Liver (tissue), 9 donors: Measurements from ENCODE around the gene BPTF. TPM values are rescaled to one million over a fixed set of nuclear protein-coding genes. Genes with fewer than 3 reads are reported as not detected.

ENCODE experiments used
- DNase-seq: peaks from one replicate; pipeline ENCODE4 v3.0.0-alpha.2; 2017; ENCODE audit warnings: low spot score
- H3K27ac ChIP-seq, 2 donors: one replicate each; pipeline ENCODE4 v1.7.0; 2013; ENCODE audit warnings: inconsistent platforms in 2 of 2, low read length in 2 of 2, control low read depth in 1 of 2, low read depth in 1 of 2, mild to moderate bottlenecking in 1 of 2
- H3K27me3 ChIP-seq, 4 donors: one replicate each; pipeline versions ENCODE4 v1.6.1 to v1.7.0; 2013; ENCODE audit warnings: low read length in 3 of 4, inconsistent platforms in 1 of 4, mild to moderate bottlenecking in 1 of 4, moderate library complexity in 1 of 4; ENCODE audit not compliant: control insufficient read depth in 4 of 4, insufficient read depth in 4 of 4
- H3K36me3 ChIP-seq, 4 donors: one replicate each; pipeline versions ENCODE4 v1.6.1 to v1.7.0; 2013; ENCODE audit warnings: low read length in 3 of 4, mild to moderate bottlenecking in 3 of 4, low read depth in 1 of 4, moderate library complexity in 1 of 4; ENCODE audit not compliant: control insufficient read depth in 4 of 4, insufficient read depth in 3 of 4
- H3K4me1 ChIP-seq, 4 donors: one replicate each; pipeline versions ENCODE4 v1.6.1 to v1.7.0; 2013; ENCODE audit warnings: low read length in 3 of 4, mild to moderate bottlenecking in 3 of 4, moderate library complexity in 1 of 4; ENCODE audit not compliant: control insufficient read depth in 4 of 4, insufficient read depth in 4 of 4
- H3K4me3 ChIP-seq, 3 donors: one replicate each; pipeline versions ENCODE4 v1.6.1 to v1.7.0; 2013; ENCODE audit warnings: low read length in 3 of 3, control low read depth in 1 of 3, low read depth in 1 of 3, mild to moderate bottlenecking in 1 of 3
- H3K9ac ChIP-seq, 2 donors: one replicate each; pipeline ENCODE4 v1.7.0; 2013; ENCODE audit warnings: low read length in 2 of 2, mild to moderate bottlenecking in 2 of 2, moderate library complexity in 2 of 2, control low read depth in 1 of 2, low read depth in 1 of 2
- H3K9me3 ChIP-seq, 4 donors: one replicate each; pipeline versions ENCODE4 v1.6.1 to v1.7.0; 2013; ENCODE audit warnings: low read length in 3 of 4; ENCODE audit not compliant: control insufficient read depth in 4 of 4
- EGR1 ChIP-seq, 2 donors: IDR thresholded peaks; 2 replicates each; pipeline ENCODE4 v1.6.1; 2016 to 2018; ENCODE audit warnings: antibody characterized with exemption in 2 of 2, low read depth in 2 of 2
- FOXA1 ChIP-seq: IDR thresholded peaks from 2 replicates; pipeline ENCODE4 v1.6.1; 2016; ENCODE audit warnings: antibody characterized with exemption
- FOXA2 ChIP-seq: IDR thresholded peaks from 2 replicates; pipeline ENCODE4 v1.6.1; 2016; ENCODE audit warnings: antibody characterized with exemption
- GABPA ChIP-seq, 2 donors: IDR thresholded peaks in 1 of 2; conservative IDR thresholded peaks in 1 of 2; 2 replicates each; pipeline ENCODE4 v1.6.1; 2016; ENCODE audit warnings: antibody characterized with exemption in 2 of 2, mild to moderate bottlenecking in 1 of 2, moderate library complexity in 1 of 2
- HNF4A ChIP-seq, 2 donors: conservative IDR thresholded peaks; 2 replicates each; pipeline ENCODE4 v1.6.1; 2016; ENCODE audit warnings: antibody characterized with exemption in 2 of 2, mild to moderate bottlenecking in 2 of 2
- JUND ChIP-seq, 2 donors: IDR thresholded peaks; 2 replicates each; pipeline ENCODE4 v1.6.1; 2016; ENCODE audit warnings: antibody characterized with exemption in 2 of 2
- NR2F2 ChIP-seq: IDR thresholded peaks from 2 replicates; pipeline ENCODE4 v1.6.1; 2016; ENCODE audit warnings: antibody characterized with exemption
- RAD21 ChIP-seq, 2 donors: IDR thresholded peaks; 2 replicates each; pipeline ENCODE4 v1.6.1; 2016; ENCODE audit warnings: antibody characterized with exemption in 2 of 2, mild to moderate bottlenecking in 2 of 2
- RXRA ChIP-seq, 2 donors: IDR thresholded peaks; 2 replicates each; pipeline ENCODE4 v1.6.1; 2017 to 2018; ENCODE audit warnings: antibody characterized with exemption in 2 of 2, mild to moderate bottlenecking in 1 of 2
- TAF1 ChIP-seq: conservative IDR thresholded peaks from 2 replicates; pipeline ENCODE4 v1.6.1; 2016; ENCODE audit warnings: antibody characterized with exemption, mild to moderate bottlenecking
- YY1 ChIP-seq: IDR thresholded peaks from 2 replicates; pipeline ENCODE4 v1.6.1; 2016; ENCODE audit warnings: antibody characterized with exemption, mild to moderate bottlenecking
- WGBS: extraction: QIAGEN DNeasy Blood & Tissue Kit; methylation state at CpG from one replicate; pipeline ENCODE4 v1.1.7; 2013; 5-methylcytosine and 5-hydroxymethylcytosine counted together
- polyA plus RNA-seq, 2 donors: library from polyadenylated mRNA; stranded (reverse) in 1 of 2; unstranded in 1 of 2; fragments of 200-250 nt in 1 of 2; fragments of >200 nt in 1 of 2; fragmentation: Nextera tagmentation in 1 of 2; extraction: Ambion mirVana in 1 of 2; gene quantifications; one replicate each; pipeline versions ENCODE4 v1.2.1 to v1.2.3, GENCODE V29; 2013 to 2015
- total RNA-seq, 2 donors: library from RNA; depleted of rRNA; stranded (reverse); fragments of >200 nt; gene quantifications; one replicate each; pipeline ENCODE4 v1.2.3, GENCODE V29; 2014
- TF ChIP-seq, protein P1 (sequence below): IDR thresholded peaks from 2 replicates; pipeline ENCODE4 v1.6.1; 2016; ENCODE audit warnings: antibody characterized with exemption, mild to moderate bottlenecking
- TF ChIP-seq, protein P2 (sequence below): IDR thresholded peaks from 2 replicates; pipeline ENCODE4 v1.6.1; 2016; ENCODE audit warnings: antibody characterized with exemption
- TF ChIP-seq, protein P3 (sequence below): IDR thresholded peaks from 2 replicates; pipeline ENCODE4 v1.6.1; 2016; ENCODE audit warnings: antibody characterized with exemption
- TF ChIP-seq, protein P4 (sequence below): IDR thresholded peaks from 2 replicates; pipeline ENCODE4 v1.6.1; 2016; ENCODE audit warnings: antibody characterized with exemption
- TF ChIP-seq, protein P5 (sequence below): fragments of 150-350 bp; IDR thresholded peaks from 2 replicates; pipeline ENCODE4 v1.5.1; 2017; ENCODE audit warnings: improper control_type of control experiment, low read depth, low read length; ENCODE audit not compliant: missing input control
- donor health status: healthy.
- donor health status: healthy.
- donor health status: healthy.
- donor health status: healthy.
- donor health status: healthy.

The BPTF gene
- total and polyA plus RNA-seq, 4 donors, result 8.1 to 51.7 (median 29.5) TPM

DNA sequence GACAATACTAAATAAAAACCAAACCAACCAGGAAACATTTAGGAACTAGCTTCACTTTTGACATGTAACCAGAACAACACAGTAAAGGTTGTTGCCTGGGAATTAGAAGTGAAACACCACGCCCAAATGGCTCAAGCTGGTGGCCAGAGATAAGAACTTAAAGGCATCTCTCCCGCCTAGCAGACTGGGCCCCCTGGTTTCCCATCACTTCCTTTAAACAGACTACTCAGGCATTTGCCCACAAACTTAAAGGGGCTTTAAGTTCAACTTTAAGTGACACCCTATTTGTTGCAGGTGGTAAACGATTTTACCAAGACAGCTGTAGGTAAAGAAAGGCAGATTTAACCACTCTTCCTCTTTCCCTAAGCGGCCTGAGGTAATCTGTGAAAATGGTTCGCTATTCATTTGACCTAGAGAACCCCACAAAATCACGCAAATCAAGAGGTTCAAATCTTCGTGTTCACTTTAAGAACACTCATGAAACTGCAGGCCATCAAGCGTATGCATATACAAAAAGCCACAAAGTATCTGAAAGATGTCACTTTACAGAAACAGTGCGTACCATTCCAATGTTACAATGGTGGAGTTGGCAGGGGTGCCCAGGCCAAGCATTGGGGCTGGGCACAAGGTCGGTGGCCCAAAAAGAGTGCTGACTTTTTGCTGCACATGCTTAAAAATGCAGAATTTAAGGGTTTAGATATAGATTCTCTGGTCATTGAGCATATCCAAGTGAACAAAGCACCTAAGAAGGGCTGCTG is 40.8 kb upstream of the BPTF start:
- Histone ChIP-seq H3K27ac (no peak overlapping the region), H3K36me3 (no peaks in the 10 kb centered on the region), H3K9me3 (no peaks in the 10 kb centered on the region), H3K9ac (no peak overlapping the region), H3K4me1 (peaks cover 0 to 1% (median 0%) of the 10 kb centered on the region in 4 donors), H3K4me3 (no peak overlapping the region), H3K27me3 (no peaks in the 10 kb centered on the region)
- TF ChIP-seq TAF1, result no peak
- TF ChIP-seq, protein P1, sequence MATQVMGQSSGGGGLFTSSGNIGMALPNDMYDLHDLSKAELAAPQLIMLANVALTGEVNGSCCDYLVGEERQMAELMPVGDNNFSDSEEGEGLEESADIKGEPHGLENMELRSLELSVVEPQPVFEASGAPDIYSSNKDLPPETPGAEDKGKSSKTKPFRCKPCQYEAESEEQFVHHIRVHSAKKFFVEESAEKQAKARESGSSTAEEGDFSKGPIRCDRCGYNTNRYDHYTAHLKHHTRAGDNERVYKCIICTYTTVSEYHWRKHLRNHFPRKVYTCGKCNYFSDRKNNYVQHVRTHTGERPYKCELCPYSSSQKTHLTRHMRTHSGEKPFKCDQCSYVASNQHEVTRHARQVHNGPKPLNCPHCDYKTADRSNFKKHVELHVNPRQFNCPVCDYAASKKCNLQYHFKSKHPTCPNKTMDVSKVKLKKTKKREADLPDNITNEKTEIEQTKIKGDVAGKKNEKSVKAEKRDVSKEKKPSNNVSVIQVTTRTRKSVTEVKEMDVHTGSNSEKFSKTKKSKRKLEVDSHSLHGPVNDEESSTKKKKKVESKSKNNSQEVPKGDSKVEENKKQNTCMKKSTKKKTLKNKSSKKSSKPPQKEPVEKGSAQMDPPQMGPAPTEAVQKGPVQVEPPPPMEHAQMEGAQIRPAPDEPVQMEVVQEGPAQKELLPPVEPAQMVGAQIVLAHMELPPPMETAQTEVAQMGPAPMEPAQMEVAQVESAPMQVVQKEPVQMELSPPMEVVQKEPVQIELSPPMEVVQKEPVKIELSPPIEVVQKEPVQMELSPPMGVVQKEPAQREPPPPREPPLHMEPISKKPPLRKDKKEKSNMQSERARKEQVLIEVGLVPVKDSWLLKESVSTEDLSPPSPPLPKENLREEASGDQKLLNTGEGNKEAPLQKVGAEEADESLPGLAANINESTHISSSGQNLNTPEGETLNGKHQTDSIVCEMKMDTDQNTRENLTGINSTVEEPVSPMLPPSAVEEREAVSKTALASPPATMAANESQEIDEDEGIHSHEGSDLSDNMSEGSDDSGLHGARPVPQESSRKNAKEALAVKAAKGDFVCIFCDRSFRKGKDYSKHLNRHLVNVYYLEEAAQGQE, result no peak
- TF ChIP-seq, protein P2, sequence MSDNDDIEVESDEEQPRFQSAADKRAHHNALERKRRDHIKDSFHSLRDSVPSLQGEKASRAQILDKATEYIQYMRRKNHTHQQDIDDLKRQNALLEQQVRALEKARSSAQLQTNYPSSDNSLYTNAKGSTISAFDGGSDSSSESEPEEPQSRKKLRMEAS, result no peak
- TF ChIP-seq NR2F2, result no peak
- TF ChIP-seq, protein P3, sequence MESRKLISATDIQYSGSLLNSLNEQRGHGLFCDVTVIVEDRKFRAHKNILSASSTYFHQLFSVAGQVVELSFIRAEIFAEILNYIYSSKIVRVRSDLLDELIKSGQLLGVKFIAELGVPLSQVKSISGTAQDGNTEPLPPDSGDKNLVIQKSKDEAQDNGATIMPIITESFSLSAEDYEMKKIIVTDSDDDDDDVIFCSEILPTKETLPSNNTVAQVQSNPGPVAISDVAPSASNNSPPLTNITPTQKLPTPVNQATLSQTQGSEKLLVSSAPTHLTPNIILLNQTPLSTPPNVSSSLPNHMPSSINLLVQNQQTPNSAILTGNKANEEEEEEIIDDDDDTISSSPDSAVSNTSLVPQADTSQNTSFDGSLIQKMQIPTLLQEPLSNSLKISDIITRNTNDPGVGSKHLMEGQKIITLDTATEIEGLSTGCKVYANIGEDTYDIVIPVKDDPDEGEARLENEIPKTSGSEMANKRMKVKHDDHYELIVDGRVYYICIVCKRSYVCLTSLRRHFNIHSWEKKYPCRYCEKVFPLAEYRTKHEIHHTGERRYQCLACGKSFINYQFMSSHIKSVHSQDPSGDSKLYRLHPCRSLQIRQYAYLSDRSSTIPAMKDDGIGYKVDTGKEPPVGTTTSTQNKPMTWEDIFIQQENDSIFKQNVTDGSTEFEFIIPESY, result no peak
- no peak for TF ChIP-seq EGR1 (IDR thresholded peaks at IDR 0.05; ENCODE audit: low read depth in 2 of 2)
- peak; percentile 83 for DNase-seq
- WGBS, result 71% methylated on average over 10 of the region's 10 CpGs

DNA sequence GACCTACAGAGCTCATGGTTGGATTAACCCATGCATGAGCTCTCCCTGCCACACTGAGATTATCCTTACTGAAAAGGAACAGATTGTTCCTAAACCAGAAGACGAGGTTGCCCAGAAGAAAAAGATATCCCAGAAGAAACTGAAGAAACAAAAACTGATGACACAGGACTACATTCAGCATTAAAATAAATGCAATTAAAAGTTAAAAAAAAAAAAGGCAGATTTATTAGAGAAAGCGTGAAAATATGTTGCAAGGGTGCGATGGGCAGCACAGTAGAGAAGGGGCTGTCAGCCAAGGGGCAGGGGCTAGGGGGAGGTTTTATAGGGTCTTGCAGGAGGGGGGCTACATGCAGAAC is 40.2 kb upstream of the BPTF start:
- no peaks in the 10 kb centered on the region for H3K36me3 ChIP-seq
- no peak overlapping the region for H3K27ac ChIP-seq
- no peak for TF ChIP-seq FOXA1
- no peak for TF ChIP-seq GABPA (IDR thresholded peaks at IDR 0.05 in 1 of 2, conservative IDR thresholded peaks at IDR 0.05 in 1 of 2)
- TF ChIP-seq HNF4A (conservative IDR thresholded peaks at IDR 0.05), result no peak
- TF ChIP-seq RXRA (IDR thresholded peaks at IDR 0.05), result no peak
- TF ChIP-seq, protein P2, result no peak
- TF ChIP-seq EGR1 (IDR thresholded peaks at IDR 0.05; ENCODE audit: low read depth in 2 of 2), result no peak
- no peak for TF ChIP-seq RAD21 (IDR thresholded peaks at IDR 0.05)
- TF ChIP-seq, protein P4, sequence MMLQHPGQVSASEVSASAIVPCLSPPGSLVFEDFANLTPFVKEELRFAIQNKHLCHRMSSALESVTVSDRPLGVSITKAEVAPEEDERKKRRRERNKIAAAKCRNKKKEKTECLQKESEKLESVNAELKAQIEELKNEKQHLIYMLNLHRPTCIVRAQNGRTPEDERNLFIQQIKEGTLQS, result no peak
- no peak for TF ChIP-seq JUND (IDR thresholded peaks at IDR 0.05)
- TF ChIP-seq FOXA2, result no peak
- no peak for TF ChIP-seq TAF1
- TF ChIP-seq, protein P1, result no peak
- TF ChIP-seq, protein P5, sequence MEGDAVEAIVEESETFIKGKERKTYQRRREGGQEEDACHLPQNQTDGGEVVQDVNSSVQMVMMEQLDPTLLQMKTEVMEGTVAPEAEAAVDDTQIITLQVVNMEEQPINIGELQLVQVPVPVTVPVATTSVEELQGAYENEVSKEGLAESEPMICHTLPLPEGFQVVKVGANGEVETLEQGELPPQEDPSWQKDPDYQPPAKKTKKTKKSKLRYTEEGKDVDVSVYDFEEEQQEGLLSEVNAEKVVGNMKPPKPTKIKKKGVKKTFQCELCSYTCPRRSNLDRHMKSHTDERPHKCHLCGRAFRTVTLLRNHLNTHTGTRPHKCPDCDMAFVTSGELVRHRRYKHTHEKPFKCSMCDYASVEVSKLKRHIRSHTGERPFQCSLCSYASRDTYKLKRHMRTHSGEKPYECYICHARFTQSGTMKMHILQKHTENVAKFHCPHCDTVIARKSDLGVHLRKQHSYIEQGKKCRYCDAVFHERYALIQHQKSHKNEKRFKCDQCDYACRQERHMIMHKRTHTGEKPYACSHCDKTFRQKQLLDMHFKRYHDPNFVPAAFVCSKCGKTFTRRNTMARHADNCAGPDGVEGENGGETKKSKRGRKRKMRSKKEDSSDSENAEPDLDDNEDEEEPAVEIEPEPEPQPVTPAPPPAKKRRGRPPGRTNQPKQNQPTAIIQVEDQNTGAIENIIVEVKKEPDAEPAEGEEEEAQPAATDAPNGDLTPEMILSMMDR, result no peak
- no peak for TF ChIP-seq YY1
- H3K9me3 ChIP-seq, result no peaks in the 10 kb centered on the region
- H3K27me3 ChIP-seq, result no peaks in the 10 kb centered on the region
- DNase-seq, result no peak
- no peaks in the 10 kb centered on the region for H3K4me1 ChIP-seq
- H3K4me3 ChIP-seq, result no peak overlapping the region
- 94% methylated on average over 3 of the region's 3 CpGs for whole genome bisulfite sequencing
- H3K9ac ChIP-seq, result no peak overlapping the region
